NCI-H748 (cell line): ENCODE measurements around the gene OR1I1.
"Not testable (repeated sequence)": the region's sequence is repeated elsewhere in the genome, so short reads cannot be mapped to it uniquely, and the experiment has no call there.

Experiments used
- DNase-seq: peaks from one replicate; lab custom pipeline; 2025; ENCODE audit not compliant: unreplicated experiment; lab: John Stamatoyannopoulos, UW

Gene OR1I1

GRCh38 chr19:15097980-15098379, 16.0 kb downstream of the OR1I1 start:
- not testable (repeated sequence) for DNase-seq

- no peak for DNase-seq
These were observed 16.4 kb downstream of the OR1I1 start for GRCh38 chr19:15098460-15098859.

GRCh38 chr19:15099017-15099582, 17.1 kb downstream of the OR1I1 start:
- no peak for DNase-seq

- peak; percentile 9 for DNase-seq
These were observed 19.6 kb downstream of the OR1I1 start for GRCh38 chr19:15101479-15102082.

- no peak for DNase-seq
These were observed 22.0 kb downstream of the OR1I1 start for GRCh38 chr19:15104003-15104402.

- DNase-seq, result no peak
These were observed 22.4 kb downstream of the OR1I1 start for GRCh38 chr19:15104411-15104810.

GRCh38 chr19:15105044-15105443, 23.0 kb downstream of the OR1I1 start:
- no peak for DNase-seq

- DNase-seq, result no peak
These were observed 25.3 kb downstream of the OR1I1 start, which contains the start of gene SYDE1 for GRCh38 chr19:15107061-15108010. Gene SYDE1 (plus strand): TSS chr19:15107401. CDS start chr19:15107434, 33 bp downstream.

GRCh38 chr19:15108145-15108844, 26.3 kb downstream of the OR1I1 start:
- DNase-seq, result no peak

- DNase-seq, result no peak
These were observed 27.1 kb downstream of the OR1I1 start for GRCh38 chr19:15108845-15109767.

- no peak for DNase-seq
These were observed 27.9 kb downstream of the OR1I1 start for GRCh38 chr19:15109768-15110417.

GRCh38 chr19:15110418-15110815, 28.4 kb downstream of the OR1I1 start:
- no peak for DNase-seq

GRCh38 chr19:15111758-15112157, 29.7 kb downstream of the OR1I1 start:
- no peak for DNase-seq

- DNase-seq, result no peak
These were observed 30.4 kb downstream of the OR1I1 start for GRCh38 chr19:15112385-15112784.

- no peak for DNase-seq
These were observed 31.5 kb downstream of the OR1I1 start for GRCh38 chr19:15113245-15114152.

GRCh38 chr19:15114153-15114540, 32.1 kb downstream of the OR1I1 start:
- no peak for DNase-seq

- DNase-seq, result no peak
These were observed 33.1 kb downstream of the OR1I1 start for GRCh38 chr19:15115080-15115479.

- DNase-seq, result no peak
These were observed 34.0 kb downstream of the OR1I1 start for GRCh38 chr19:15115762-15116615.
